NCI-H146 treated with DMSO at 0.1 percent for 48 hours (cell line): Measurements from ENCODE around the gene SEPTIN7.
"Not testable (repeated sequence)": the region's sequence is repeated elsewhere in the genome, so short reads cannot be mapped to it uniquely, and the experiment has no call there.

Experiments
- DNase-seq: peaks from one replicate; lab custom pipeline; 2025; ENCODE audit not compliant: unreplicated experiment; lab: John Stamatoyannopoulos, UW

Gene SEPTIN7

DNA sequence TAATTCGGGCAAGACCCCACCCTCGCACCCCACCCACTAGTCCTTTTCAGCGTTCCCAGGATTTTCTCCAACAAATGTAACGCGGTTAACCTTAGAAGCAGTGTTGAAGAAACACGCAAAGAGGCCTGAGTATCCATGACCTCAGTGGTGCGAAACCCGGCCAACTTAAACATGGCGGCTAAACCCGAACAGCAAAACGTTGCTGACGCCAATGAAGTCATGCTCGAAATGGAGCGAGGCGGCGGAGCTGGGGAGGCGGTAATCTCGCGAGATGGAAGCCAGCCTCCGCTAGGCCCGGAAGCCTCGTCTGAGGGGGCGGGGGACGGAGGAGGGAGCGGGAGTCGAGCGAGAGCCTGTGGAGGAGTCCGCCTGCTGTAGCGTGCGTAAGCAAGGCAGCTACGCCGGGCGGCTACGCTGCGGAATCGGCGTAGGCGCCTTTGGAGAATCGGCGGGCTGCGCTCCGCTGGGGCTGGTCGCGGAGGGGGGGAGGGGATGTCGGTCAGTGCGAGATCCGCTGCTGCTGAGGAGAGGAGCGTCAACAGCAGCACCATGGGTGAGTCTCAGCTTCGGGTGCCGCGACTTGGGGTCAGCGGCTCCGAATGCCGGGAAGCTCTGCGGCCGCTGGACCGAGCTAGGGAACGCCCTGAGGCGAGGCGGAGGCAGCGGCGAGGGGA, at the start of gene SEPTIN7:
SEPTIN7 (plus strand) TSS at position 340 of the 674 bp plus-strand sequence; CDS start at position 493, 153 bp downstream.
- peak; percentile 93 for DNase-seq

GRCh38 chr7:35752742-35753141, 48.1 kb upstream of the SEPTIN7 start:
- DNase-seq, result no peak

DNA sequence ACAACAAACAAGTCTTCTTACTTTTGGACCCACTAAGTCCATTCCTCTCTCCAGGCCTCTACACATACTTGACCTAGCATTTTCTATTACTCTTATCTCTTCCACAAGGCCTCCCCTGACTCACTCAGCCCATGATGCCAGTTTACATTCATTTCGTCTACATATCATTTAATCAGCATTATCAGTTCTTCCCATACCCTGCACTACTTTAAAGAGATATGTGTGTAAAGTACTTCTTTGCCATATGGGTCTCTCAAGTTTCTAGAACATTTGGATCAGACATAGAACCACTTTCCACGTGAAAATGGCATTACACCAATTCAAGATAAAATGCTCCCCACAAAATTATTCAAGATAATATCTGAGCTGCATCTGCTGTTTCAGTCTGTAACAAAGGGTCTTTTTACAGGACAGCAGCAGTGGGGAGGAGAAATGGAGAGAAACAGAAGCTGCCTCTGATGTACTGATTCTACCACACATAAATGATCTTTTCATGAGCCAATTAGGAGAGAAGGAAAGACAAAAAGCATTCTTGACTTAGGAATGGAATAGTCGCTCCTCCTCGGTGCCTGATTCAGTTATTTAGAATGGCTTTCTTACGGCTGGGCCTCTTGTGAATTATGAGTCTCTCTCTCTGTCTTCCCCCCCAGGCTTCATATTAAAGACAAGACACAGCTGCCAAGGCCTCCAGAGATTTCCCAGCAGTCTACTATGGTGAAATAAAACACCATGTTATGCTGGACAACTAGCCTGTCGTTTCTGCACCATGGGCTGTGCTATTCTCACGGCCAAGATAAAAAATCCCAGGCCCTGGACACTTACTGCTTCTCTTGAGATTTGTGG, 46.9 kb upstream of the SEPTIN7 start:
- no peak for DNase-seq

- no peak for DNase-seq
Measured at GRCh38 chr7:35754741-35755140, 46.1 kb upstream of the SEPTIN7 start.

- no peak for DNase-seq
Measured at GRCh38 chr7:35755711-35756110, 45.1 kb upstream of the SEPTIN7 start.

DNA sequence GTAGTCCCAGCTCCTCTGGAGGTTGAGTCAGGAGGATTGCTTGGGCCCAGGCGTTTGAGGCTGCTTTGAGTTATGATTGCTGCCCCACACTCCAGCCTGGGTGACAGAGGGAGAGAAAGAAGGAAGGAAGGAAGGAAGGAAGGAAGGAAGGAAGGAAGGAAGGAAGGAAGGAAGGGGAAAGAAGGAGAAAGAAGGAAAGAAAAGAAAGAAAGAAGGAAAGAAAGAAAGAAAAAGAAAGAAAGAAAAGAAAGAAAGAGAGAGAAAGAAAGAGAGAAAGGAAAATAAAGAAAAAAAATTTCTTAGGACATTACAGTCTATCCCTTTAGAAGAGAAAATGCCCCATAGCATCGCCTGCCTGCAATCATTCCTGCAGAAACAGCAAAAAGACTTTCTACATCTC, 44.4 kb upstream of the SEPTIN7 start:
- not testable (repeated sequence) for DNase-seq

GRCh38 chr7:35757574-35757973, 43.3 kb upstream of the SEPTIN7 start:
- DNase-seq, result no peak

- no peak for DNase-seq
Measured at GRCh38 chr7:35758421-35758820, 42.4 kb upstream of the SEPTIN7 start.

- no peak for DNase-seq
Measured at GRCh38 chr7:35760143-35760745, 40.6 kb upstream of the SEPTIN7 start.

- no peak for DNase-seq
Measured at GRCh38 chr7:35761871-35762677, 38.8 kb upstream of the SEPTIN7 start.

GRCh38 chr7:35762781-35763180, 38.1 kb upstream of the SEPTIN7 start:
- no peak for DNase-seq

DNA sequence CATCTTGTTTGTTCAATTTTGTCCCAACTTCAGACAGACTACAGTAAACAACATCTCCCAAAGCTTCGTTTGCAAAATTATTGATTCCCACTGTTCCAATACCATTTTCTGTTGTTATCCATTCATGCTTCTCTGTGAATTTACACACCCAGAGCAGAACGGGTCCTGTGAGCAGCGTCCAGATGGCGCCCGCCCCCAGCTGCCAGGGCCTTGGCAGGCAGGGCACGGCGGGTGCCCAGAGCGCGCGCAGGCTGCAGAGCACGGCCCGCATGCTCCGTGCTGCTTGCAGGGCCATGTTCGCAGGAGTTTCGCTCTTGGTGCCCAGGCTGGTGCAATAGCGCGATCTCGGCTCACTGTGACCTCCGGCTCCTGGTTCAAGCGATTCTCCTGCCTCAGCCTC, 32.5 kb upstream of the SEPTIN7 start:
- no peak for DNase-seq

DNA sequence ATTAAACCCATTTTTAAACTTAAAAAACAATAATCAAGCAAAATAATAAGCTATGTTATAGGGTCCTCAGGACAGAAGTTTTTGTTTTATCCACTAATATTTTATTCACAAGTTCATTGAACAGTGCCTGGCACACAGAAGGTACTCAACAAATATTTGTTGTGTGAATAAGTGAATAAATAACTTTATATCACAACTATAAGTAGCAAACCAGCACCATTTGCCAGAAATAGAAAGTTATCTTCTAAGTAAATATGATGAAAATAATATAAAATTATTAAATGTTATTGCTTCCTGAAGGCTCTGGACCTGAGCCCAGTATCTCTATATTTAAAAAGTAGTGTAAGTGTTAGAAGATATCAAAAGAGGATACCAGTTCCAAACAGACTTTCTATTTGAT, 29.1 kb upstream of the SEPTIN7 start:
- no peak for DNase-seq

DNA sequence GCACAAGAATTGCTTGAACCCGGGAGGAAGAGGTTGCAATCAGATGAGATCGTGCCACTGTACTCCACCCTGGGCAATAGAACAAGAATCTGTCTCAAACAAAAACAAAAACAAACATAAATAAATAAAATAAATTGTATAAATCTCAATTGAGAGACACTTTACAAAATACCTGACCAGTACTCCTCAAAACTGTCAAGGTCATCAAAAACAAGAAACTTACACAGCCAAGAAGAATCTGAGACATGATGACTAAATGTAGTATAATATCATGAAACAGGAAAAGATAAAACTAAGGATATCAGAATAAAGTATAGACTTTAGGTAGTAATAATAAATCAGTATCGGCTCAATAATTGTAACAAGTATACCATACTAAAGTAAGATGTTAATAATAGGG, 26.9 kb upstream of the SEPTIN7 start:
- no peak for DNase-seq

GRCh38 chr7:35776686-35777085, 24.2 kb upstream of the SEPTIN7 start:
- DNase-seq, result no peak

- no peak for DNase-seq
Measured at GRCh38 chr7:35777121-35777520, 23.7 kb upstream of the SEPTIN7 start.

- no peak for DNase-seq
Measured at GRCh38 chr7:35780070-35780469, 20.8 kb upstream of the SEPTIN7 start.

DNA sequence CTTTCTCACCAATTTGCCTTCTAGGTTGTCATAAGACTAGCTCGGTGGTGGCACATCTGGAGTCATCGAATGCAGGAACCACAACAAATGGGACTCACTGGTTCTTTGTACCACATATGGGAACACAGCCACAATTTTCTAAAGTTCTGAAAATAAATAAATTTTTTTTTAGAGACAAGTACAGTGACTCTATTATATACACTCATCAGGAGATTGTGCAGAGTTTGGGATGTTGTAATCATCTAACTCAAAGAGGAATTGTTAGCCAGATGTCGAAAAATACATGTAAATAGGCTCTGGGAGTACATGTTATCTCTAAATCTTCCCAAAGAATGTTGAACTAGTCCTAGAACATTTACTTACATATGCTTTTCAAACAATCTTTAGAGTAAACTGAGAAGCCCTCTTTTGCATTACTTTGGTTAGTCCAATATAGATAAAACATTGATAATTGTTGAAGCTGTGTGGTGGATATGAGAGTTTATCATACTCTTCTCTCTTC, 19.6 kb upstream of the SEPTIN7 start:
- no peak for DNase-seq

GRCh38 chr7:35781767-35782515, 18.9 kb upstream of the SEPTIN7 start:
- no peak for DNase-seq

DNA sequence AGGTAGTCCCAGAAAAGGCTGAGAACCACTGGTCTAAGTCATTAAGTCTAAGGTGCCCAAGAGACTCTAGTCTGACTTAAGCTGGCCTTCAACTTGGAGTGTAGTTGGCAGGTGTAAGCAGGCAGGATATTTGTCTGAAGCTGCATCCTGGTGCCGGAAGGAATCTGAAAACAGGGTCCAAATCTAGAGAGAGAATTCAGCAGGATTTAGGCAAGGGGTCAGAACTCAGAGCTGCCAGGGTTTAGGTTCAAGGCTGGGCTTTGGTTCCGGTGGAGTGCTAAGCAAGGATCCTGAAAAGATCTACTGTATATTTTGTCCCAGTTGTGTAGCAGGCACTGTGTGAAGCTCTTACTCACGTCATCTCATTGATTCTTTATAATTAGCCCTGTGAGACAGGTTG, 16.5 kb upstream of the SEPTIN7 start:
- DNase-seq, result no peak
